HG03439 (cell line): ENCODE data around the gene IGLL5.

Source experiments
- ATAC-seq: cut with Tn5 transposase; IDR thresholded peaks from one replicate; pipeline ENCODE4 v1.9.1; 2021; ENCODE audit warnings: mild to moderate bottlenecking, moderate library complexity; ENCODE audit not compliant: unreplicated experiment

IGLL5 gene

GRCh38 chr22:22858559-22858937 lies 29.1 kb upstream of the IGLL5 start:
- ATAC-seq = no peak

GRCh38 chr22:22863001-22863400 lies 24.6 kb upstream of the IGLL5 start:
- ATAC-seq = no peak

DNA sequence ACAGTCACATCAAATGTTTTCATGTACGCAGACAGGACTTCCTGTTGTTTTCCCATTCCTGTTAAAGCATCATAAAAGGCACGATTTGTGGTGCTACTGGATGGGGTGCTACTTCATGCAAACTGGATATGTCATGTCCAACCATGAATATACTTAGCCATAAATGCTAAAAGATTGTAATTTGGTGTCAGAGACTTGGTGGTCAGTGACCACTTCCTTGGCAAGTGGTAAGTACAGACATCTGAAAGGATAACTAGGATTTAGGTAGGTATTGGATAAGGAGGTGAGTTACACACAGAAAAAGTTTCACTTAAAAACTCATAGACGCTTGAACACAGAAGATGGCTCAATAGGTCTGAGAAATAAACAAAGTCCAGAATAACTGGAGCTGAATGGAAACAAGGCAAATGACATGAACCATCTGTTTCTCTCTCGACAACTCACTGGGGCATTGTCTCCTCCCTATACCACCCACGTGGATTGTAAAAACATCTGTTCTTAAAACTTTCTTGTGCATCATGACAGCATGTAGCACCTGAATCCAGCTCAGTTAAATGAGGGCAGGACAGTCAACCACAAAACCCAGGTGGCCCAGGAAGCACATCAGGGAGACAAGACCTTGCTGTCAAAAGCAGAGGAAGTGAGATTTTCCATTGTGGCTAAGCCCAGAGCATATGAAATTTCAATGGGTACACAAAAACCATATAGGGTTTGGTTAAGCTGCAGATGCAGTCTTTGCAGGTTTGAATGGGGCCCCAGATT lies 22.1 kb upstream of the IGLL5 start:
- no peak for ATAC-seq

DNA sequence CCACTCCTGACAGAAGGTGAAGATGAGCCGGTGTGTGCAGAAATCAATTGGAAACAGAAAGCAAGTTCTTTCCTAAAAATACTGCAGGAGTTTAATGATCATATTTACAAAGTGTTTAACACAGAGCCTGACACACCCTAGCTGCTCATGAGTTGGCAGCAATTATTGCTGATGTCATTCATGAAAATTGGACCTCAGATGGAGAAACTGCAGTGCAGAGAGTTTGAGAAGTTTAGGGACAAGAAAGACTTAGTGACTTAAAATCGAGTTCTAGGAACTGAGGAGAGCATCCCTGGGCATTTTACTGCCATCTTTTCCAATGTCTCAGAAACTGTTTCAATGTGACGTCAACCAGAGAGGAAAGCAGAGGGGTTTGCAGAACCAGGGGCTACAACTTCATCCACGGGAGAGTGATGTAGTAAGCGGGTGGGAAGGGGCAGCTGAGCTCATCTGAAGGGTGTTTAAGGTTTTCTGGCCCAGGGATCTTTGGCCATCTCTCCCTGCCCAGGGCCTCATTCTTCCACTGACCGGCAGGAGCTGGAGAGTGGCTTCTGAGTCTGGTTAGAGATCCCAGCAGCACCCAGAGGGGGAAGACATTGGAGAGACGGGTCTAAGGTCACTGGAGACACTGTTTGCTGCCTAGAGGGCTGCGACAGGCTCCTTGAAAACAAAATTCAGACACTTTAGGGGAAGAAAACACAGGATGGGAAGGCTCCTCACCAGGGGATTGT lies 21.1 kb upstream of the IGLL5 start:
- no peak for ATAC-seq

GRCh38 chr22:22867996-22868715 lies 19.5 kb upstream of the IGLL5 start:
- ATAC-seq = no peak

GRCh38 chr22:22870577-22871404 lies 16.8 kb upstream of the IGLL5 start:
- ATAC-seq = no peak

DNA sequence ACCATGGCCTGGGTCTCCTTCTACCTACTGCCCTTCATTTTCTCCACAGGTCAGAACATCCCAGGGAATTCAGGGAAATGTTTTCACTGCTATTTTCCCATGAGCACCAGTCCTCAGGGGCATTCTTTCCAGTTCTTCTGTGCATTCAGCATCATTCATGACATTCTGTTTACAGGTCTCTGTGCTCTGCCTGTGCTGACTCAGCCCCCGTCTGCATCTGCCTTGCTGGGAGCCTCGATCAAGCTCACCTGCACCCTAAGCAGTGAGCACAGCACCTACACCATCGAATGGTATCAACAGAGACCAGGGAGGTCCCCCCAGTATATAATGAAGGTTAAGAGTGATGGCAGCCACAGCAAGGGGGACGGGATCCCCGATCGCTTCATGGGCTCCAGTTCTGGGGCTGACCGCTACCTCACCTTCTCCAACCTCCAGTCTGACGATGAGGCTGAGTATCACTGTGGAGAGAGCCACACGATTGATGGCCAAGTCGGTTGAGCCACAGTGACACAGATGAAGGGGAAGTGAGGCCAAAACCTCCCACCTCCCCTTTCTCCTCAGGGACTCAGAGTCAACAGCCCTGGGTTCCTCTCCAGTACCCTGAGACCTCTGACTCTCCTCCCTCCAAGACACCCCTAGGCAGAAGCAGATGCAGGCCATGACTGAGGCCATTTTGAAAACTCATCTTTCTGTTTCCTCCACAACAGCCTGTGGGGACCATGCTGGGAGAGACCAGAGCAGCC lies 15.9 kb upstream of the IGLL5 start:
- ATAC-seq = no peak

DNA sequence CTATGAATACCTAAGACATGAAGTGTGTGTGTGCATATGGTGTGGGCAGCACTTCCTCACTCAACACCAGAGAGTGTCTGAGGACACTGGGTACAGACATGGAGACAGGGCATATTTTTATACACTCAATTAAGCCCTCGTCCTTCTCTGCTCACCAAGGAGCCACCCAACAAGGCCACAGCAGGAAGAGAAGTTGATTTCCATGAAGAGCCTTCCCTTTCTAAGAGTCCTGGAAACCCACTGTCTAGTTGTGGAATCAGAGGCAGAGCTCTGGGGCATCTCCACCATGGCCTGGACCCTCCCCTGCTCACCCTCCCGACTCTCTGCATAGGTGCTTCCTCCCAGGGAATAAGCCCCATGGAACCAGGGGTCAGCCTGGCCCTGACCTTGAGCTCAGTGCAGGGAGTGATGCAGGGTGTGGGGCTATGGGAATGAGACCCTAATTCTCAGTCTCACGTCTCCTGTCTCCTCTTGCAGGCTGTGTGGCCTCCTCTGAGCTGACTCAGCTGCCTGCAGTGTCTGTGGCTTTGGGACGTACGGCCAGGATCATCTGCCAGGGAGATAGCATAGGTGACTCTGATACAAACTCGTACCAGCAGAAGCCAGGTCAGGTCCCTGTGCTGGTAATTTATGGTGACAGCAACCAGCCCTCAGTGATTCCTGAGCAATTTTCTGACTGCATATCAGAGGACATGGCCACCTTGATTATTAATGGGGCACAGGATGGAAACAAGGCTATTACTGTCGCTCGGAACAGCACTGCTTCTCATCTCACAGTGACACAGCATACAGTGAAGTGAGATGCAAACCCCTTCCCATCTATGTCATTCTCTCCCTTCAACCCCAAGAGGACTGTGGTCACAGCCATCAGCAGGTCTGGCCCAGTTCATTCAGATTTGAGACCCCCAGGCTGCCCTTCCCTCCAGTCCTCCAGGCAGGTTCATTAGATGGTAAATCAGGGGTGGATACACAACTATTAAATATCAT lies 14.6 kb upstream of the IGLL5 start:
- no peak for ATAC-seq

DNA sequence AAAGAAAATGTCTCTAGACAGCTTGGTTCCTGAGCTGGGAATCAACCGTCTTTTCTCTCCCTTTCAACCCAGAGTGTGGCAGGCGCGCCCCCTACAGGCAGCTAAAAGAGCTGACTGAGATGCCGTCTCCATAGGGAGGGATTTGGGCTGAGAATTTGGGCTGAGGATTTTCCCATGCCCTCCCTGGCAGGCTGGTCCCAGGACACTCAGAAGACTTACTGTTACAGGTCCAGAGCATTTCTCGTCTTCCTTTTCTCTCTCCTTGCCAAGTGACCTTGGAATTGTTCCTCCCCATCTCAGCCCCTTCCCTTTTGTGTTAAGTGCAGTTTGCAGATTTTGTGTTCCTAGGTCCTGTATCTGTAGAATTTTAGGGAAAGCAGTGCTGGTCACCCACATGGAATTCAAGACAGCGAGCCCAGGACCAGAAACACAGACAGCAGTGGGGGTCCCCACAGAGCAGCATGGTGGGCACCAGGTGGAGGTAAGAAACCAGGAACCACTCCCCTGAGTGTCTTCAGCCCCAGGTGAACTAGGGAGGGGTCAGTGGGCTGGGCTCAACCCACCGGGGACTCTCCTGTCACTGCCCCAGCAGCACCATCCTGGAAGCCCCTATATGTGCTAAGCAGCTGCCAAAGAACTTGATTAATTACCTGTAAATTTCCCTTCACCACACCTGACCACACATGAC lies 9.9 kb upstream of the IGLL5 start:
- ATAC-seq = no peak

GRCh38 chr22:22878211-22878570 lies 9.4 kb upstream of the IGLL5 start:
- no peak for ATAC-seq

DNA sequence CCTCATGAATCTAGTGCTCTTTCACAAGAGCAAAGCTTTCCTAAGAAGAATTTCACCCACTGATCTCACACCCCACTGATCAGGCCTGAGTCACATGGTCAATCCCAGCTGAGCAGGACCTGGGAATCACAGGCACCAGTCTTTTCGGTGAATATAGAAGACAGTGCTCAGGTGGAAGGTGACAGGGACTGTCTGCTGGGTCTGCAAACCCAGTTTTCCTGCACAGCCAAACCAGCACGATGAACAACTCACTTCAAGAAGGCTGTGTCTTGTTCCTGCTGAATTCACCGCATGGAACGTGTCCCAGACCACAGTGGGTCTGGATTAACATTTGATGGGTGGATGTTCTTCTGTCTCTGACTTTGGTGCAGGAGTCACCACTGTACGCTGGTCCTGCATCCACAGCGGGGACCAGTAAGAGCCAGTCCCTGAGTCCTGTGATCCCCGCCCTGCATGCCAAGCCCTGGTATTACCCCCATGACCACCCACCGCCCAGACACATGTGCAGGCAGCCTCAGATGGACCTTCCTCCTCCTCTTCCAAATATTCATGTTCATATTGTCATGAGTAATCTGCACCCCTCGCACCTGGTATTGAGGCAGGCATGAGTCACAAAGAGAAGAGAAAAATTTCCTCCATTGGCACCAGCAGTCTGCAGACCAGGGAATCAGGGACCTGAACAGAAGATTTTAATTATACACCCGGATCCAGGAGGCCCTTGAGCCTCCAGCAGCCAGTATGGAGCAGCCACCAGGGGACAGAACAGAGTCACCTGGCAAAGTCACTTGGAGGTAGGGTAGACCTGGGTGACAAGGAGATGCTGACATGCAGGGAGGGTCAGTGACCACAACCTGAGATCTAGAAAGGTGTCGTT lies 8.6 kb upstream of the IGLL5 start:
- ATAC-seq = no peak

DNA sequence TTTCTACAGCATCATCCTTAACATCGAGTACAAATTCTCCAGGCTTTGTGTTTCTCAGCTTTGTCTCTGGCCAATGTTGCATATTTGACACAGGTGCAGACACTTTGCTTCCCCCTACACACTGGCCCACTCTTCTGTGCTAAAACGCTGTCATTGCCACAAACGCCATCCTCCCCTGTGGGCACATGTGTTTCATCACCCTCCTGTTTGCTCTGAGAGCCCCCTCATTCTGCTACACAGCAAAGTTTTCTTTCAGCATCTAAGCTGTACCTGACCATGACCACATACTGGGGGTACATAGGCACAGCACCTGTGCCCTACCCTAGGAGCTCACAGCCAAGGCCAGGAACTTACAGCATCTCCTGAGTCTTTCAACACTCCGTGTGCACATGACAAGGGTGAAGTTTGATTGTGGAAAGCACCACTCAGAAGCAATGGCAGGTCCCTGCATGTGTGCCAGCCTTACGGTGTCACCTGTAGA lies 7.9 kb upstream of the IGLL5 start:
- ATAC-seq = no peak

DNA sequence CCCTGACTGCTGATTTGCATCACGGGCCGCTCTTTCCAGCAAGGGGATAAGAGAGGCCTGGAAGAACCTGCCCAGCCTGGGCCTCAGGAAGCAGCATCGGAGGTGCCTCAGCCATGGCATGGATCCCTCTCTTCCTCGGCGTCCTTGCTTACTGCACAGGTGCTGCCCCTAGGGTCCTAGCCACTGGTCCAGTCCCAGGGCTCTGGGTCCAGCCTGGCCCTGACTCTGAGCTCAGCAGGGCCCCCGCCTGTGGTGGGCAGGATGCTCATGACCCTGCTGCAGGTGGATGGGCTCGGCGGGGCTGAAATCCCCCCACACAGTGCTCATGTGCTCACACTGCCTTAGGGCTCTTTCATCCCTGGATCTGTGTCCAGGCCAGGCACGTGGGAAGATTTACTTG lies 7.0 kb upstream of the IGLL5 start:
- no peak for ATAC-seq

- no peak for ATAC-seq
Observed at GRCh38 chr22:22881116-22882000, 6.3 kb upstream of the IGLL5 start.

- no peak for ATAC-seq
Observed at GRCh38 chr22:22882033-22882717, 5.4 kb upstream of the IGLL5 start.
